A549 (cell line): ENCODE data around the gene GGACT. TPM values are rescaled to one million over a fixed set of nuclear protein-coding genes. Genes with fewer than 3 reads are reported as not detected.

Experiments
- ATAC-seq, 2 experiments: fragments of 200-7000 bp in 1 of 2; fragments of >200 bp in 1 of 2; cut with Nextera tagmentation in 1 of 2; cut with Tn5 transposase in 1 of 2; 3 replicates each; pipeline versions ENCODE4 v1.8.0 to v1.9.1; 2018 to 2020; ENCODE audit warnings: mild to moderate bottlenecking in 1 of 2, moderate library complexity in 1 of 2
- CTCF ChIA-PET: fragments of 300-600 bp; sonication (Branson Sonifier 250); formaldehyde crosslinking; extraction: SDS; loops from one replicate; lab custom pipeline; 2021; ENCODE audit warnings: antibody characterized with exemption, inconsistent platforms; lab: Yijun Ruan, JAX
- POLR2A ChIA-PET: fragments of 350-600 bp; formaldehyde crosslinking; extraction: SDS; loops from one replicate; lab custom pipeline; 2021; ENCODE audit warnings: antibody characterized with exemption, inconsistent platforms; lab: Yijun Ruan, JAX
- DNase-seq, 2 experiments: peaks; one replicate each; pipeline versions ENCODE4 v3.0.0 to v3.0.0-alpha.2; 2011 to 2016; ENCODE audit warnings: low read depth in 1 of 2, low spot score in 1 of 2
- FAIRE-seq: peaks from 2 replicates; lab custom pipeline; 2011; peaks lifted over from hg19 to GRCh38; lab: Jason Lieb, UNC
- H3K27ac ChIP-seq, 2 experiments: fragments of >200 bp; sonication (Bioruptor Twin); formaldehyde crosslinking; 3 replicates each; pipeline ENCODE4 v1.5.1; 2016 to 2017
- H3K4me1 ChIP-seq: fragments of >200 bp; sonication (Bioruptor Twin); formaldehyde crosslinking; 3 replicates; pipeline ENCODE4 v1.6.1; 2016
- H3K4me2 ChIP-seq: fragments of >200 bp; sonication (Bioruptor Twin); formaldehyde crosslinking; 3 replicates; pipeline ENCODE4 v1.6.1; 2016
- H3K4me3 ChIP-seq: fragments of >200 bp; sonication (Bioruptor Twin); formaldehyde crosslinking; 3 replicates; pipeline ENCODE4 v1.5.1; 2016
- H3K9me3 ChIP-seq: fragments of >200 bp; sonication (Bioruptor Twin); formaldehyde crosslinking; 3 replicates; pipeline ENCODE4 v1.6.1; 2016
- ATOH8 ChIP-seq: fragments of 250-450 bp; sonication (Bioruptor Pico); IDR thresholded peaks from 2 replicates; pipeline ENCODE4 v1.5.0; 2020; ENCODE audit warnings: low read depth, mild to moderate bottlenecking, moderate library complexity
- CBX8 ChIP-seq: fragments of 200-600 bp; sonication (generic); IDR thresholded peaks from 2 replicates; pipeline ENCODE4 v1.6.1; 2016
- CEBPB ChIP-seq, 2 experiments: fragments of >200 bp in 1 of 2; sonication (Bioruptor Twin) in 1 of 2; formaldehyde crosslinking in 1 of 2; IDR thresholded peaks; 2 replicates each; pipeline ENCODE4 v1.6.1; 2012 to 2016
- CTCF ChIP-seq: fragments of >200 bp; sonication (Bioruptor Twin); formaldehyde crosslinking; IDR thresholded peaks from 3 replicates; pipeline ENCODE4 v1.5.1; 2016
- E2F6 ChIP-seq: IDR thresholded peaks from 2 replicates; pipeline ENCODE4 v1.6.1; 2012; ENCODE audit warnings: low read depth, borderline replicate concordance
- EHMT2 ChIP-seq: fragments of 200-600 bp; sonication (generic); IDR thresholded peaks from 2 replicates; pipeline ENCODE4 v1.6.1; 2016; ENCODE audit warnings: antibody characterized with exemption, low read depth, mild to moderate bottlenecking, moderate library complexity
- FOSB ChIP-seq: fragments of 250-450 bp; sonication (Bioruptor Pico); IDR thresholded peaks from 2 replicates; pipeline ENCODE4 v1.5.0; 2020; ENCODE audit warnings: mild to moderate bottlenecking, moderate library complexity
- HEYL ChIP-seq: fragments of 250-450 bp; sonication (Bioruptor Pico); IDR thresholded peaks from 2 replicates; pipeline ENCODE4 v1.8.0; 2021; ENCODE audit warnings: mild to moderate bottlenecking, moderate library complexity
- HOXA7 ChIP-seq: fragments of 250-450 bp; sonication (Bioruptor Pico); IDR thresholded peaks from 2 replicates; pipeline ENCODE4 v1.5.0; 2020; ENCODE audit warnings: mild to moderate bottlenecking, moderate library complexity
- KDM1A ChIP-seq: fragments of 200-600 bp; sonication (generic); IDR thresholded peaks from 2 replicates; pipeline ENCODE4 v1.6.1; 2016; ENCODE audit warnings: low read depth, mild to moderate bottlenecking
- MAZ ChIP-seq: fragments of 150-350 bp; IDR thresholded peaks from 2 replicates; pipeline ENCODE4 v1.6.1; 2014; ENCODE audit warnings: antibody characterized with exemption, low read depth, low read length, borderline replicate concordance
- MYC ChIP-seq: IDR thresholded peaks from 2 replicates; pipeline ENCODE4 v1.6.1; 2012; ENCODE audit warnings: mild to moderate bottlenecking, inconsistent platforms, low read length, improper control_type of control experiment, borderline replicate concordance
- NR3C1 ChIP-seq: fragments of >200 bp; sonication (Bioruptor Twin); formaldehyde crosslinking; IDR thresholded peaks from 3 replicates; pipeline ENCODE4 v1.6.1; 2017
- PHF8 ChIP-seq: fragments of 200-600 bp; sonication (generic); IDR thresholded peaks from 2 replicates; pipeline ENCODE4 v1.6.1; 2016; ENCODE audit warnings: low read depth, mild to moderate bottlenecking, antibody characterized with exemption, moderate library complexity, borderline replicate concordance
- POLR2AphosphoS2 ChIP-seq: conservative IDR thresholded peaks from 2 replicates; pipeline ENCODE4 v1.6.1; 2012; ENCODE audit warnings: low read length, improper control_type of control experiment, inconsistent platforms
- RARB ChIP-seq: fragments of 250-450 bp; sonication (Bioruptor Pico); IDR thresholded peaks from 2 replicates; pipeline ENCODE4 v1.8.0; 2021; ENCODE audit warnings: mild to moderate bottlenecking, moderate library complexity
- RFX5 ChIP-seq: fragments of 450-650 bp; IDR thresholded peaks from 2 replicates; pipeline ENCODE4 v1.7.1; 2014; ENCODE audit warnings: antibody characterized with exemption, mild to moderate bottlenecking, moderate library complexity
- SMC3 ChIP-seq: fragments of >200 bp; sonication (Bioruptor Twin); formaldehyde crosslinking; IDR thresholded peaks from 3 replicates; pipeline ENCODE4 v1.6.1; 2018; ENCODE audit warnings: inconsistent platforms
- SREBF2 ChIP-seq: fragments of 450-650 bp; IDR thresholded peaks from 2 replicates; pipeline ENCODE4 v1.6.1; 2014; ENCODE audit warnings: mild to moderate bottlenecking, moderate library complexity
- ZC3H11A ChIP-seq: fragments of 450-650 bp; IDR thresholded peaks from 2 replicates; pipeline ENCODE4 v1.6.1; 2014; ENCODE audit warnings: antibody characterized with exemption, mild to moderate bottlenecking
- ZFP36 ChIP-seq: fragments of 450-650 bp; IDR thresholded peaks from 2 replicates; pipeline ENCODE4 v1.6.1; 2014; ENCODE audit warnings: borderline replicate concordance; ENCODE audit not compliant: partially characterized antibody
- ZNF302 ChIP-seq: fragments of 250-450 bp; sonication (Bioruptor Pico); IDR thresholded peaks from 2 replicates; pipeline ENCODE4 v1.9.0; 2021; ENCODE audit warnings: inconsistent platforms, mild to moderate bottlenecking, moderate library complexity
- ZSCAN20 ChIP-seq: fragments of 250-450 bp; sonication (Bioruptor Pico); IDR thresholded peaks from 2 replicates; pipeline ENCODE4 v1.8.0; 2022; ENCODE audit warnings: mild to moderate bottlenecking, moderate library complexity
- WGBS: methylation state at CpG from one replicate; pipeline ENCODE4 v1.1.6; 2017; ENCODE audit errors: missing lambda C conversion rate; 5-methylcytosine and 5-hydroxymethylcytosine counted together
- polyA plus RNA-seq, 4 experiments: library from polyadenylated mRNA; depleted of rRNA in 3 of 4; stranded (reverse); fragments of >200 nt; fragmentation: RNase III in 1 of 4; extraction: RNeasy Plus Mini Kit Qiagen cat#74134 plus additional on column Dnase treatment in 1 of 4; gene quantifications; 2 replicates in 3 of 4; 3 replicates in 1 of 4; pipeline ENCODE4 v1.2.3, GENCODE V29; 2011 to 2017

Gene GGACT
- polyA plus RNA-seq, 2 of the 4 experiments (the other 2 are of a cell fraction) = 2.7 to 8.6 TPM

GRCh38 chr13:100601716-100602115 lies 13.1 kb upstream of the GGACT start:
- TF ChIP-seq FOSB (CRISPR knock-in tag) (no peak), ZSCAN20 (CRISPR knock-in tag) (no peak), RFX5 (no peak), CBX8 (no peak), SREBF2 (no peak), POLR2AphosphoS2 (no peak), RARB (CRISPR knock-in tag) (no peak), EHMT2 (no peak), NR3C1 (no peak)
- H3K9me3 ChIP-seq = no peaks in the 10 kb centered on the region

GRCh38 chr13:100600915-100601314 lies 12.3 kb upstream of the GGACT start:
- CTCF ChIA-PET = interaction anchor here (0.9 to 1.4 kb wide), 2 partner anchors 25 to 28 kb away, joined by 4 to 5 read pairs; no protein-coding TSS in a partner anchor
- no peaks in the 10 kb centered on the region for H3K9me3 ChIP-seq

More at GRCh38 chr13:100601716-100602115, 13.1 kb upstream of the GGACT start:
- H3K4me1 ChIP-seq = no peaks in the 10 kb centered on the region
- WGBS = 95% methylated on average over 7 of the region's 7 CpGs
- no peak overlapping the region for H3K27ac ChIP-seq
- ChIA-PET POLR2A (no interaction called here), CTCF (no interaction called here)
- H3K4me3 ChIP-seq = no peak overlapping the region
- no peak for FAIRE-seq
- no peak overlapping the region for H3K4me2 ChIP-seq
- no peak for DNase-seq
- ATAC-seq = no peak

GRCh38 chr13:100600461-100600860 lies 11.9 kb upstream of the GGACT start:
- no peak for DNase-seq
- CTCF ChIA-PET = interaction anchor here (0.9 to 1.4 kb wide), 2 partner anchors 25 to 27 kb away, joined by 4 to 5 read pairs; no protein-coding TSS in a partner anchor

More at GRCh38 chr13:100600915-100601314, 12.3 kb upstream of the GGACT start:
- ATAC-seq = no peak
- Histone ChIP-seq H3K4me1 (no peaks in the 10 kb centered on the region), H3K4me2 (no peak overlapping the region), H3K27ac (no peak overlapping the region), H3K4me3 (no peak overlapping the region)
- POLR2A ChIA-PET = no interaction called here
- DNase-seq = no peak
- 54% methylated on average over 6 of the region's 6 CpGs for WGBS
- no peak for FAIRE-seq
- TF ChIP-seq KDM1A (no peak), HEYL (CRISPR knock-in tag) (no peak), HOXA7 (no peak)

More at GRCh38 chr13:100600461-100600860, 11.9 kb upstream of the GGACT start:
- no peak for TF ChIP-seq MYC
- no peak for TF ChIP-seq RFX5
- no peak for TF ChIP-seq HOXA7
- TF ChIP-seq SREBF2 = no peak
- TF ChIP-seq ZNF302 (CRISPR knock-in tag) = no peak
- no peak for TF ChIP-seq ZFP36
- no peak for TF ChIP-seq CEBPB (IDR thresholded peaks at IDR 0.05)
- TF ChIP-seq ZSCAN20 (CRISPR knock-in tag) = no peak
- TF ChIP-seq ZC3H11A = no peak
- no peak for TF ChIP-seq MAZ
- no peak for TF ChIP-seq PHF8
- TF ChIP-seq E2F6 = no peak
- TF ChIP-seq CTCF = no peak
- no peak for TF ChIP-seq SMC3
- TF ChIP-seq ATOH8 (CRISPR knock-in tag) = no peak
- no peak for TF ChIP-seq CBX8
- H3K9me3 ChIP-seq = no peaks in the 10 kb centered on the region
- FAIRE-seq (no peak), ATAC-seq (no peak)
- no peaks in the 10 kb centered on the region for H3K4me1 ChIP-seq
- no peak overlapping the region for H3K4me2 ChIP-seq
- 87% methylated on average over 6 of the region's 6 CpGs for WGBS
- H3K27ac ChIP-seq = no peak overlapping the region
- POLR2A ChIA-PET = interaction anchor here (0.7 kb wide), 1 partner anchor 32 kb away, joined by 5 read pairs; no protein-coding TSS in a partner anchor
- no peak overlapping the region for H3K4me3 ChIP-seq
